GM23338 (cell line): ENCODE measurements around the gene MYL11. TPM values are rescaled to one million over a fixed set of nuclear protein-coding genes. Genes with fewer than 3 reads are reported as not detected.

Source experiments
- ATAC-seq: fragments of 200-7000 bp; cut with Tn5 transposase; 3 replicates; pipeline ENCODE4 v1.9.1; 2020
- DNase-seq: peaks from one replicate; pipeline ENCODE4 v3.0.0-alpha.2; 2015; ENCODE audit warnings: low spot score
- H2AFZ ChIP-seq: fragments of 200-600 bp; sonication (generic); 2 replicates; pipeline ENCODE4 v1.8.0; 2016; ENCODE audit warnings: antibody characterized with exemption, mild to moderate bottlenecking, moderate library complexity
- H3F3A ChIP-seq: fragments of 200-600 bp; sonication (generic); replicated peaks from 2 replicates; pipeline ENCODE4 v1.8.0; 2017; ENCODE audit warnings: antibody characterized with exemption, mixed run types, low read depth
- H3K27ac ChIP-seq: fragments of 200-600 bp; sonication (generic); 2 replicates; pipeline ENCODE4 v1.6.1; 2016; ENCODE audit warnings: low read depth
- H3K27me3 ChIP-seq: fragments of 200-600 bp; sonication (generic); 2 replicates; pipeline ENCODE4 v1.8.0; 2016; ENCODE audit warnings: mild to moderate bottlenecking, mixed run types, moderate library complexity; ENCODE audit not compliant: insufficient read depth
- H3K36me3 ChIP-seq: fragments of 200-600 bp; sonication (generic); 2 replicates; pipeline ENCODE4 v1.8.0; 2016; ENCODE audit warnings: mild to moderate bottlenecking; ENCODE audit not compliant: insufficient read depth
- H3K4me1 ChIP-seq: fragments of 200-600 bp; sonication (generic); 2 replicates; pipeline ENCODE4 v1.8.0; 2016; ENCODE audit warnings: mild to moderate bottlenecking, moderate library complexity; ENCODE audit not compliant: insufficient read depth
- H3K4me2 ChIP-seq: fragments of 200-600 bp; sonication (generic); 2 replicates; pipeline ENCODE4 v1.7.1; 2017; ENCODE audit warnings: mixed run types
- H3K4me3 ChIP-seq: fragments of 200-600 bp; sonication (generic); 2 replicates; pipeline ENCODE4 v1.6.1; 2016; ENCODE audit warnings: mixed run types
- H3K79me2 ChIP-seq: fragments of 200-600 bp; sonication (generic); replicated peaks from 2 replicates; pipeline ENCODE4 v1.8.0; 2017; ENCODE audit warnings: mild to moderate bottlenecking; ENCODE audit not compliant: insufficient read depth
- H3K9me2 ChIP-seq: fragments of 200-600 bp; sonication (generic); 2 replicates; pipeline ENCODE4 v1.8.0; 2017; ENCODE audit not compliant: insufficient read depth
- H4K20me1 ChIP-seq: fragments of 200-600 bp; sonication (generic); replicated peaks from 2 replicates; pipeline ENCODE4 v1.8.0; 2017; ENCODE audit warnings: mild to moderate bottlenecking; ENCODE audit not compliant: insufficient read depth
- H3K27ac Mint-ChIP-seq: 2 replicates; pipeline ENCODE4 v1.8.0; 2020; ENCODE audit warnings: inconsistent platforms, mild to moderate bottlenecking, moderate library complexity, mixed read lengths
- H3K27me3 Mint-ChIP-seq: 3 replicates; pipeline ENCODE4 v1.8.0; 2022; ENCODE audit warnings: low read depth, mild to moderate bottlenecking, moderate library complexity, mixed read lengths, inconsistent platforms; ENCODE audit not compliant: insufficient read depth, poor library complexity
- H3K36me3 Mint-ChIP-seq: 3 replicates; pipeline ENCODE4 v1.8.0; 2021; ENCODE audit warnings: low read depth, mild to moderate bottlenecking, inconsistent platforms, moderate library complexity, mixed read lengths
- H3K4me1 Mint-ChIP-seq: 3 replicates; pipeline ENCODE4 v1.8.0; 2020; ENCODE audit warnings: mild to moderate bottlenecking, inconsistent platforms, mixed read lengths
- H3K4me3 Mint-ChIP-seq: 3 replicates; pipeline ENCODE4 v1.8.0; 2021; ENCODE audit warnings: moderate library complexity, mild to moderate bottlenecking, inconsistent platforms, mixed read lengths
- H3K9me3 Mint-ChIP-seq: 3 replicates; pipeline ENCODE4 v1.8.0; 2020; ENCODE audit warnings: moderate library complexity, mild to moderate bottlenecking, inconsistent platforms, mixed read lengths
- CREB1 ChIP-seq: fragments of 250-450 bp; sonication (Bioruptor Pico); IDR thresholded peaks from 2 replicates; pipeline ENCODE4 v1.5.0; 2020; ENCODE audit warnings: low read depth, mild to moderate bottlenecking, moderate library complexity
- EZH2 ChIP-seq: fragments of 200-600 bp; sonication (generic); IDR thresholded peaks from one replicate; pipeline ENCODE4 v1.8.0; 2017; ENCODE audit warnings: antibody characterized with exemption, mild to moderate bottlenecking, low read depth; ENCODE audit not compliant: unreplicated experiment
- EZH2phosphoT487 ChIP-seq: fragments of 200-600 bp; sonication (generic); IDR thresholded peaks from one replicate; pipeline ENCODE4 v1.8.1; 2018; ENCODE audit warnings: antibody characterized with exemption; ENCODE audit not compliant: unreplicated experiment
- JUNB ChIP-seq: IDR thresholded peaks from one replicate; pipeline ENCODE4 v1.6.1; 2016; ENCODE audit warnings: antibody characterized with exemption; ENCODE audit not compliant: unreplicated experiment
- NANOG ChIP-seq: IDR thresholded peaks from 2 replicates; pipeline ENCODE4 v1.6.1; 2016; ENCODE audit warnings: antibody characterized with exemption, borderline replicate concordance
- POLR2AphosphoS5 ChIP-seq: IDR thresholded peaks from 2 replicates; pipeline ENCODE4 v1.6.1; 2016; ENCODE audit warnings: antibody characterized with exemption, low read depth
- STAT1 ChIP-seq: IDR thresholded peaks from one replicate; pipeline ENCODE4 v1.6.1; 2016; ENCODE audit warnings: antibody characterized with exemption; ENCODE audit not compliant: unreplicated experiment
- ZNF114 ChIP-seq: fragments of 250-450 bp; sonication (Bioruptor Pico); IDR thresholded peaks from 2 replicates; pipeline ENCODE4 v1.5.0; 2020; ENCODE audit warnings: mild to moderate bottlenecking, moderate library complexity
- ZNF331 ChIP-seq: fragments of 250-450 bp; sonication (Bioruptor Pico); IDR thresholded peaks from 2 replicates; pipeline ENCODE4 v1.5.0; 2020; ENCODE audit warnings: low read depth, mild to moderate bottlenecking, moderate library complexity
- polyA plus RNA-seq: library from polyadenylated mRNA; unstranded; fragments of >200 nt; fragmentation: Nextera tagmentation; extraction: Ambion mirVana; gene quantifications from 2 replicates; pipeline ENCODE4 v1.2.1, GENCODE V29; 2016
- total RNA-seq: library from RNA; depleted of rRNA; stranded (reverse); fragments of >200 nt; shearing (Covaris generic); gene quantifications from 2 replicates; pipeline ENCODE4 v1.2.3, GENCODE V29; 2014
- TF ChIP-seq, protein P1 (sequence below): fragments of 250-450 bp; sonication (Bioruptor Pico); IDR thresholded peaks from 2 replicates; pipeline ENCODE4 v1.5.0; 2020; ENCODE audit warnings: mild to moderate bottlenecking, moderate library complexity
- TF ChIP-seq, protein P2 (sequence below): IDR thresholded peaks from 2 replicates; pipeline ENCODE4 v1.6.1; 2016; ENCODE audit warnings: antibody characterized with exemption
- TF ChIP-seq, protein P3 (sequence below), 2 experiments: fragments of 200-600 bp in 1 of 2; sonication (generic) in 1 of 2; conservative IDR thresholded peaks; 2 replicates each; pipeline versions ENCODE4 v1.5.1 to v1.6.1; 2016 to 2017; ENCODE audit warnings: antibody characterized with exemption in 2 of 2, low read depth in 2 of 2, mild to moderate bottlenecking in 2 of 2, moderate library complexity in 1 of 2
- TF ChIP-seq, protein P4 (sequence below): IDR thresholded peaks from one replicate; pipeline ENCODE4 v1.6.1; 2018; ENCODE audit warnings: antibody characterized with exemption; ENCODE audit not compliant: unreplicated experiment

The MYL11 gene
- total and polyA plus RNA-seq, 2 experiments from 2014 or later = 3.5 TPM; not detected in 1

GRCh38 chr16:30395992-30396585 is 21.5 kb downstream of the MYL11 start:
- H3K27ac Mint-ChIP-seq = peak overlapping the region; percentile 15
- H4K20me1 ChIP-seq = peaks cover 15% of the 10 kb centered on the region; the same call in 1 of the 2 replicates
- H3K36me3 ChIP-seq = peaks cover 9% of the 10 kb centered on the region; the same call in 1 of the 2 replicates
- peaks cover 17% of the 10 kb centered on the region for H3K27me3 Mint-ChIP-seq
- peaks cover 35% of the 10 kb centered on the region for H3K36me3 Mint-ChIP-seq
- peaks cover 37% of the 10 kb centered on the region for H3K4me1 Mint-ChIP-seq
- H3K27ac ChIP-seq = peak overlapping the region; percentile 92
- H3K9me3 Mint-ChIP-seq = no peaks in the 10 kb centered on the region
- H2AFZ ChIP-seq = no peak overlapping the region
- no peaks in the 10 kb centered on the region for H3K27me3 ChIP-seq
- no peaks in the 10 kb centered on the region for H3K9me2 ChIP-seq
- peak overlapping the region; percentile 94 for H3K4me2 ChIP-seq
- no peak for DNase-seq
- TF ChIP-seq CREB1 (CRISPR knock-in tag) (no peak), EZH2phosphoT487 (no peak), NANOG (no peak), ZNF331 (no peak), ZNF114 (CRISPR knock-in tag) (no peak), EZH2 (no peak), STAT1 (no peak), POLR2AphosphoS5 (no peak), JUNB (no peak)
- TF ChIP-seq, protein P1, sequence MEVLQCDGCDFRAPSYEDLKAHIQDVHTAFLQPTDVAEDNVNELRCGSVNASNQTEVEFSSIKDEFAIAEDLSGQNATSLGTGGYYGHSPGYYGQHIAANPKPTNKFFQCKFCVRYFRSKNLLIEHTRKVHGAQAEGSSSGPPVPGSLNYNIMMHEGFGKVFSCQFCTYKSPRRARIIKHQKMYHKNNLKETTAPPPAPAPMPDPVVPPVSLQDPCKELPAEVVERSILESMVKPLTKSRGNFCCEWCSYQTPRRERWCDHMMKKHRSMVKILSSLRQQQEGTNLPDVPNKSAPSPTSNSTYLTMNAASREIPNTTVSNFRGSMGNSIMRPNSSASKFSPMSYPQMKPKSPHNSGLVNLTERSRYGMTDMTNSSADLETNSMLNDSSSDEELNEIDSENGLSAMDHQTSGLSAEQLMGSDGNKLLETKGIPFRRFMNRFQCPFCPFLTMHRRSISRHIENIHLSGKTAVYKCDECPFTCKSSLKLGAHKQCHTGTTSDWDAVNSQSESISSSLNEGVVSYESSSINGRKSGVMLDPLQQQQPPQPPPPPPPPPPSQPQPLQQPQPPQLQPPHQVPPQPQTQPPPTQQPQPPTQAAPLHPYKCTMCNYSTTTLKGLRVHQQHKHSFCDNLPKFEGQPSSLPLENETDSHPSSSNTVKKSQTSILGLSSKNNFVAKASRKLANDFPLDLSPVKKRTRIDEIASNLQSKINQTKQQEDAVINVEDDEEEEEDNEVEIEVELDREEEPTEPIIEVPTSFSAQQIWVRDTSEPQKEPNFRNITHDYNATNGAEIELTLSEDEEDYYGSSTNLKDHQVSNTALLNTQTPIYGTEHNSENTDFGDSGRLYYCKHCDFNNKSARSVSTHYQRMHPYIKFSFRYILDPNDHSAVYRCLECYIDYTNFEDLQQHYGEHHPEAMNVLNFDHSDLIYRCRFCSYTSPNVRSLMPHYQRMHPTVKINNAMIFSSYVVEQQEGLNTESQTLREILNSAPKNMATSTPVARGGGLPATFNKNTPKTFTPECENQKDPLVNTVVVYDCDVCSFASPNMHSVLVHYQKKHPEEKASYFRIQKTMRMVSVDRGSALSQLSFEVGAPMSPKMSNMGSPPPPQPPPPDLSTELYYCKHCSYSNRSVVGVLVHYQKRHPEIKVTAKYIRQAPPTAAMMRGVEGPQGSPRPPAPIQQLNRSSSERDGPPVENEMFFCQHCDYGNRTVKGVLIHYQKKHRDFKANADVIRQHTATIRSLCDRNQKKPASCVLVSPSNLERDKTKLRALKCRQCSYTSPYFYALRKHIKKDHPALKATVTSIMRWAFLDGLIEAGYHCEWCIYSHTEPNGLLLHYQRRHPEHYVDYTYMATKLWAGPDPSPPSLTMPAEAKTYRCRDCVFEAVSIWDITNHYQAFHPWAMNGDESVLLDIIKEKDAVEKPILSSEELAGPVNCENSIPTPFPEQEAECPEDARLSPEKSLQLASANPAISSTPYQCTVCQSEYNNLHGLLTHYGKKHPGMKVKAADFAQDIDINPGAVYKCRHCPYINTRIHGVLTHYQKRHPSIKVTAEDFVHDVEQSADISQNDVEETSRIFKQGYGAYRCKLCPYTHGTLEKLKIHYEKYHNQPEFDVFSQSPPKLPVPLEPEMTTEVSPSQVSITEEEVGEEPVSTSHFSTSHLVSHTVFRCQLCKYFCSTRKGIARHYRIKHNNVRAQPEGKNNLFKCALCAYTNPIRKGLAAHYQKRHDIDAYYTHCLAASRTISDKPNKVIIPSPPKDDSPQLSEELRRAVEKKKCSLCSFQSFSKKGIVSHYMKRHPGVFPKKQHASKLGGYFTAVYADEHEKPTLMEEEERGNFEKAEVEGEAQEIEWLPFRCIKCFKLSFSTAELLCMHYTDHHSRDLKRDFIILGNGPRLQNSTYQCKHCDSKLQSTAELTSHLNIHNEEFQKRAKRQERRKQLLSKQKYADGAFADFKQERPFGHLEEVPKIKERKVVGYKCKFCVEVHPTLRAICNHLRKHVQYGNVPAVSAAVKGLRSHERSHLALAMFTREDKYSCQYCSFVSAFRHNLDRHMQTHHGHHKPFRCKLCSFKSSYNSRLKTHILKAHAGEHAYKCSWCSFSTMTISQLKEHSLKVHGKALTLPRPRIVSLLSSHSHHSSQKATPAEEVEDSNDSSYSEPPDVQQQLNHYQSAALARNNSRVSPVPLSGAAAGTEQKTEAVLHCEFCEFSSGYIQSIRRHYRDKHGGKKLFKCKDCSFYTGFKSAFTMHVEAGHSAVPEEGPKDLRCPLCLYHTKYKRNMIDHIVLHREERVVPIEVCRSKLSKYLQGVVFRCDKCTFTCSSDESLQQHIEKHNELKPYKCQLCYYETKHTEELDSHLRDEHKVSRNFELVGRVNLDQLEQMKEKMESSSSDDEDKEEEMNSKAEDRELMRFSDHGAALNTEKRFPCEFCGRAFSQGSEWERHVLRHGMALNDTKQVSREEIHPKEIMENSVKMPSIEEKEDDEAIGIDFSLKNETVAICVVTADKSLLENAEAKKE (CRISPR knock-in tag) = no peak
- TF ChIP-seq, protein P2, sequence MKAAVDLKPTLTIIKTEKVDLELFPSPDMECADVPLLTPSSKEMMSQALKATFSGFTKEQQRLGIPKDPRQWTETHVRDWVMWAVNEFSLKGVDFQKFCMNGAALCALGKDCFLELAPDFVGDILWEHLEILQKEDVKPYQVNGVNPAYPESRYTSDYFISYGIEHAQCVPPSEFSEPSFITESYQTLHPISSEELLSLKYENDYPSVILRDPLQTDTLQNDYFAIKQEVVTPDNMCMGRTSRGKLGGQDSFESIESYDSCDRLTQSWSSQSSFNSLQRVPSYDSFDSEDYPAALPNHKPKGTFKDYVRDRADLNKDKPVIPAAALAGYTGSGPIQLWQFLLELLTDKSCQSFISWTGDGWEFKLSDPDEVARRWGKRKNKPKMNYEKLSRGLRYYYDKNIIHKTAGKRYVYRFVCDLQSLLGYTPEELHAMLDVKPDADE = no peak
- TF ChIP-seq, protein P3, sequence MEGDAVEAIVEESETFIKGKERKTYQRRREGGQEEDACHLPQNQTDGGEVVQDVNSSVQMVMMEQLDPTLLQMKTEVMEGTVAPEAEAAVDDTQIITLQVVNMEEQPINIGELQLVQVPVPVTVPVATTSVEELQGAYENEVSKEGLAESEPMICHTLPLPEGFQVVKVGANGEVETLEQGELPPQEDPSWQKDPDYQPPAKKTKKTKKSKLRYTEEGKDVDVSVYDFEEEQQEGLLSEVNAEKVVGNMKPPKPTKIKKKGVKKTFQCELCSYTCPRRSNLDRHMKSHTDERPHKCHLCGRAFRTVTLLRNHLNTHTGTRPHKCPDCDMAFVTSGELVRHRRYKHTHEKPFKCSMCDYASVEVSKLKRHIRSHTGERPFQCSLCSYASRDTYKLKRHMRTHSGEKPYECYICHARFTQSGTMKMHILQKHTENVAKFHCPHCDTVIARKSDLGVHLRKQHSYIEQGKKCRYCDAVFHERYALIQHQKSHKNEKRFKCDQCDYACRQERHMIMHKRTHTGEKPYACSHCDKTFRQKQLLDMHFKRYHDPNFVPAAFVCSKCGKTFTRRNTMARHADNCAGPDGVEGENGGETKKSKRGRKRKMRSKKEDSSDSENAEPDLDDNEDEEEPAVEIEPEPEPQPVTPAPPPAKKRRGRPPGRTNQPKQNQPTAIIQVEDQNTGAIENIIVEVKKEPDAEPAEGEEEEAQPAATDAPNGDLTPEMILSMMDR (conservative IDR thresholded peaks at IDR 0.05; ENCODE audit: low read depth in 2 of 2) = no peak
- TF ChIP-seq, protein P4, sequence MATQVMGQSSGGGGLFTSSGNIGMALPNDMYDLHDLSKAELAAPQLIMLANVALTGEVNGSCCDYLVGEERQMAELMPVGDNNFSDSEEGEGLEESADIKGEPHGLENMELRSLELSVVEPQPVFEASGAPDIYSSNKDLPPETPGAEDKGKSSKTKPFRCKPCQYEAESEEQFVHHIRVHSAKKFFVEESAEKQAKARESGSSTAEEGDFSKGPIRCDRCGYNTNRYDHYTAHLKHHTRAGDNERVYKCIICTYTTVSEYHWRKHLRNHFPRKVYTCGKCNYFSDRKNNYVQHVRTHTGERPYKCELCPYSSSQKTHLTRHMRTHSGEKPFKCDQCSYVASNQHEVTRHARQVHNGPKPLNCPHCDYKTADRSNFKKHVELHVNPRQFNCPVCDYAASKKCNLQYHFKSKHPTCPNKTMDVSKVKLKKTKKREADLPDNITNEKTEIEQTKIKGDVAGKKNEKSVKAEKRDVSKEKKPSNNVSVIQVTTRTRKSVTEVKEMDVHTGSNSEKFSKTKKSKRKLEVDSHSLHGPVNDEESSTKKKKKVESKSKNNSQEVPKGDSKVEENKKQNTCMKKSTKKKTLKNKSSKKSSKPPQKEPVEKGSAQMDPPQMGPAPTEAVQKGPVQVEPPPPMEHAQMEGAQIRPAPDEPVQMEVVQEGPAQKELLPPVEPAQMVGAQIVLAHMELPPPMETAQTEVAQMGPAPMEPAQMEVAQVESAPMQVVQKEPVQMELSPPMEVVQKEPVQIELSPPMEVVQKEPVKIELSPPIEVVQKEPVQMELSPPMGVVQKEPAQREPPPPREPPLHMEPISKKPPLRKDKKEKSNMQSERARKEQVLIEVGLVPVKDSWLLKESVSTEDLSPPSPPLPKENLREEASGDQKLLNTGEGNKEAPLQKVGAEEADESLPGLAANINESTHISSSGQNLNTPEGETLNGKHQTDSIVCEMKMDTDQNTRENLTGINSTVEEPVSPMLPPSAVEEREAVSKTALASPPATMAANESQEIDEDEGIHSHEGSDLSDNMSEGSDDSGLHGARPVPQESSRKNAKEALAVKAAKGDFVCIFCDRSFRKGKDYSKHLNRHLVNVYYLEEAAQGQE = no peak
- H3K4me3 Mint-ChIP-seq = peak overlapping the region; percentile 90
- peaks cover 33% of the 10 kb centered on the region for H3K4me1 ChIP-seq
- ATAC-seq = no peak
- peak overlapping the region; percentile 96 for H3K4me3 ChIP-seq
- H3K79me2 ChIP-seq = peaks cover 20% of the 10 kb centered on the region
- peaks cover 48% of the 10 kb centered on the region for H3F3A ChIP-seq
